Activated CD4-positive, alpha-beta memory T cell treated with anti-CD3 and anti-CD28 coated beads, Interleukin-2, amount 10 ng/mL, durations not matched to agents 7 days and 5 days (primary cell): ENCODE results near the gene NEK11. TPM values are rescaled to one million over a fixed set of nuclear protein-coding genes. Genes with fewer than 3 reads are reported as not detected.

Source experiments
- CTCF ChIA-PET: fragments of 350-600 bp; sonication (Branson Sonifier 250); formaldehyde crosslinking; loops from one replicate; lab custom pipeline; 2021; ENCODE audit warnings: antibody characterized with exemption, inconsistent platforms; lab: Charles Lee
- POLR2A ChIA-PET: fragments of 350-600 bp; sonication (Branson Sonifier 250); formaldehyde crosslinking; loops from one replicate; lab custom pipeline; 2021; ENCODE audit warnings: antibody characterized with exemption; lab: Charles Lee
- DNase-seq: peaks from one replicate; pipeline ENCODE4 v3.0.0-alpha.2; 2020
- H3K27ac Mint-ChIP-seq: one replicate; pipeline ENCODE4 v1.8.0; 2021; ENCODE audit warnings: mild to moderate bottlenecking, mixed read lengths
- H3K27me3 Mint-ChIP-seq: one replicate; pipeline ENCODE4 v1.8.0; 2021; ENCODE audit warnings: mixed read lengths
- H3K36me3 Mint-ChIP-seq: one replicate; pipeline ENCODE4 v1.8.0; 2021; ENCODE audit warnings: low read depth, mixed read lengths
- H3K4me1 Mint-ChIP-seq: one replicate; pipeline ENCODE4 v1.8.0; 2021; ENCODE audit warnings: mixed read lengths
- H3K4me3 Mint-ChIP-seq: one replicate; pipeline ENCODE4 v1.8.0; 2021; ENCODE audit warnings: mild to moderate bottlenecking, mixed read lengths
- H3K9me3 Mint-ChIP-seq: one replicate; pipeline ENCODE4 v1.8.0; 2021; ENCODE audit warnings: mixed read lengths
- total RNA-seq, 2 experiments: library from RNA; stranded (reverse); gene quantifications; one replicate each; pipeline ENCODE4 v1.2.3, GENCODE V29; 2021

Gene NEK11
- total RNA-seq, 2 experiments from 2014 or later: 1.4 to 2.8 TPM

GRCh38 chr3:131394400-131394799 lies 367.7 kb downstream of the NEK11 start:
- Mint-ChIP-seq H3K4me3 (no peak overlapping the region), H3K27me3 (peaks cover 1% of the 10 kb centered on the region), H3K4me1 (no peaks in the 10 kb centered on the region), H3K36me3 (no peaks in the 10 kb centered on the region), H3K27ac (no peak overlapping the region), H3K9me3 (no peaks in the 10 kb centered on the region)
- CTCF ChIA-PET: no interaction called here
- POLR2A ChIA-PET: no interaction called here
- DNase-seq: no peak

- Mint-ChIP-seq H3K9me3 (no peaks in the 10 kb centered on the region), H3K4me1 (no peaks in the 10 kb centered on the region), H3K27me3 (peaks cover 1% of the 10 kb centered on the region), H3K27ac (no peak overlapping the region), H3K4me3 (no peak overlapping the region), H3K36me3 (no peaks in the 10 kb centered on the region)
- POLR2A ChIA-PET: interaction anchor here (1.0 kb wide), 1 partner anchor 9 kb away, joined by 3 read pairs; no protein-coding TSS in a partner anchor
- CTCF ChIA-PET: no interaction called here
- no peak for DNase-seq
These were observed 369.5 kb downstream of the NEK11 start for GRCh38 chr3:131396170-131396569.

GRCh38 chr3:131397889-131398288 lies 371.2 kb downstream of the NEK11 start:
- CTCF ChIA-PET: no interaction called here
- POLR2A ChIA-PET: no interaction called here
- no peaks in the 10 kb centered on the region for H3K4me1 Mint-ChIP-seq
- no peak overlapping the region for H3K4me3 Mint-ChIP-seq
- DNase-seq: no peak
- H3K9me3 Mint-ChIP-seq: no peaks in the 10 kb centered on the region
- H3K36me3 Mint-ChIP-seq: no peaks in the 10 kb centered on the region
- peaks cover 1% of the 10 kb centered on the region for H3K27me3 Mint-ChIP-seq
- no peak overlapping the region for H3K27ac Mint-ChIP-seq

Other genes with a start within 250 kb of the NEK11 start
- 10 to 100 TPM; 57.5 to 63.8 TPM for gene ATP2C1, start 132.8 kb upstream of the NEK11 start, total RNA-seq
- 10 to 100 TPM; 12.8 TPM for gene ASTE1, start 52 bp upstream of the NEK11 start, total RNA-seq